HS-27A (cell line): Measurements from ENCODE around the gene CHST11.

ENCODE experiments used
- DNase-seq: peaks from one replicate; pipeline ENCODE4 v3.0.0-alpha.2; 2012; ENCODE audit warnings: low read depth, missing footprints

CHST11 gene

DNA sequence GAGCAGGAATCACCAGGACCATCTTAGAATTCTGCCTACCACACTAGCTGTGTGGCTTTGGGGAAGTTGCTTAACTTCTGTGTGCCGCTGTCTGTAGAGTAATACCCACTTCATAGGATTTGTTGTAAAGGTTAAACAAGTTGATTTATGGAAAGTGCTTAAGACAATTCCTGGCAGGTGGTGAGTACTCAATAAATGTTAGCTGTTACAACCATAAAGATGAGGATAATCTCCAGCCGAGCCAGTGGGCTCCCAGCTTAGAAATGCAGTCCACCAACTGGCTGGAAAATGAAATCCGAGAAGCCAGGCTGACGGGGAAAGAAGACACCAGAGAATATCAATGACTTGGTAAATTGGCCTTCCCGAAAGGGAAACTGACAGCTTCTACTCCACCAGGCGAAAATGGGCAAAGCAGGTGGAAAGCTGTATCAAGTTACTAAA, 173.5 kb downstream of the CHST11 start:
- no peak for DNase-seq

- DNase-seq = no peak
Observed at GRCh38 chr12:104631867-104632266, 175.1 kb downstream of the CHST11 start.

- no peak for DNase-seq
Observed at GRCh38 chr12:104632724-104633201, 176.0 kb downstream of the CHST11 start.

DNA sequence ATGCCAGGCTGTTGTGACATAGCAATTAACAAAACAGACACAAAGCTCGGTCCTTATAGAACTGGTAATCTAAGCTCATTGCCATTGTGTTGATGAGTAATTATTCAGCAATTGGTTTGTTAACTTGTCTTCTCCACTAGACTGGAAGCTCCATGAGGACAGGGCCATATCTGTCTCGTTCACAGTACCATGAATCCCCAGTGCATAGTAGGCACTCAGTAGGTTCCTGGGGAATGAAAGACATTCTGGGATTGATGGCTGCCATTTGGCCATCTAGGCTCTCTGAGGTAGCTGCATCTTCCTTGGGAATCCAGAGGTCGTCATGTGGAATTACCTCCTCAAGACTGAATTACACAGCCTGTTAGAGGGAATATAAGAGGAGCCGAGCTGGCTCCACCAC, 177.3 kb downstream of the CHST11 start:
- no peak for DNase-seq

- DNase-seq = no peak
Observed at GRCh38 chr12:104634852-104635251, 178.1 kb downstream of the CHST11 start.

- DNase-seq = no peak
Observed at GRCh38 chr12:104635607-104636343, 179.0 kb downstream of the CHST11 start.

DNA sequence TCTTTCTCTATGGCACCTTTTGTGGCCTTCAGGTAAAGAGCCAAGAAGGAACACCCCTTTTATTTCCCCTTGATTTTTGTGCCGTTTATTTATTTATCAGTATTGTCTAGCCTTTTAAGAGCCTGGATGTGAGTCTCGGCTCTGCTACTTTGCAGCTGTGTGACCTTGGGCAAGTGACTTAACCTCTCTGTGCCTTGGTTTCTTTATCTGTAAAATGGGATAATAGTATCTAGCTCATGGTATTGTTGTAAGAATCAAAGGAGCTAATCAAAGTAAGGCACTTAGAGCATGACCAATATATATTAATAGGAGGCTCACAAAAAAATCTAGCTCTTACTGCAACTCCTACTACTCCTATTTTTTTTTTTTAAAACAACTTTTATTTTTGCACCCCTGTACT, 179.7 kb downstream of the CHST11 start:
- DNase-seq = no peak

DNA sequence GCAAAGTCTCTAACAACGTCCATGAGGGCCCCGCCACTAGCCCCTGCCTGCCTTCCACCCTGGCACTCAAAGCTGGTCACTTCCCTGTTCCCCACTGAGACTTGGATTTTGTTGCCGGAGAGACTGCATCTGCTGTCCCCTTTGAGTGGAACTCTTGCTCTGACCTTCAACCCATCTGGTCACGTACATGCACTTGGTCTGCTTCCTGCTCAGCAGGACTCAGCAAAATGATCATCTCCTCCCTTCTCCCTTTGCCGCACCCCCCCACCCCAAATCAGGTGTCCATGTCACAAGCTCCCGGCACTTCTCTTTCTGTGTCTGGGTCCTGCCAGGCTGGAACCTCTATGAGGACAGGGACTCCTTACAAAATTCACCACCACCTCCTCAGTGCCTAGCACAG, 180.9 kb downstream of the CHST11 start:
- no peak for DNase-seq

DNA sequence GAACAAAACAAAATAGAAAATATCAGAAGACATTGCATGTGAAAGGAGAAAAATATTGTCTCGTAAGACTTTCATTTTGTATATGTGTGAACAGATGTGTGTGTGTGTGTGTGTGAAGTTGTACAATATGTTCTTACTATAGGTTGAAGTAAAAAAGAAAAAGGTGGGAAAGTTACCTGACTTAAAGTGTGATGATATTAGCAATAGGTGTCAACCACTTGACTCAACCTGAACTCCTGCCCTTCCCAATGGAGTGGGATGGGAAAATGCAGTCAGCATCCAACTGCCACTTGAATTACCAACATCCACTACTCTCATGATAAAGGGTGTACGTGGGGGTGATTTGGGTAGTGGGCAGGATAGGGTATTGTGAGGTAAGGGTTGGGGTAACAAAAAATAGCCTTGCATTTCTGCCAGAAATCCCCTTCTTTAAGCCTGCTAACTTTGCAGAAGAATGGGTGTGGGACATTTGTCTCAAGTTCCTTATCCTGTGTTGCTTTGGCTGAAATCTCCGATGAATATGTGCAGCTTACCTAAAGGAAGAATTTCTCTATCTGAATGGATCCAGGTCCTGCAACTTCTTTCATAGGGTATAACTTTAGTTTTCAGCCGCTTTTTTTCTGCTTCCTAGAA, 181.6 kb downstream of the CHST11 start:
- DNase-seq = no peak

GRCh38 chr12:104638851-104639240, 182.1 kb downstream of the CHST11 start:
- DNase-seq = no peak

GRCh38 chr12:104640956-104641355, 184.2 kb downstream of the CHST11 start:
- no peak for DNase-seq

DNA sequence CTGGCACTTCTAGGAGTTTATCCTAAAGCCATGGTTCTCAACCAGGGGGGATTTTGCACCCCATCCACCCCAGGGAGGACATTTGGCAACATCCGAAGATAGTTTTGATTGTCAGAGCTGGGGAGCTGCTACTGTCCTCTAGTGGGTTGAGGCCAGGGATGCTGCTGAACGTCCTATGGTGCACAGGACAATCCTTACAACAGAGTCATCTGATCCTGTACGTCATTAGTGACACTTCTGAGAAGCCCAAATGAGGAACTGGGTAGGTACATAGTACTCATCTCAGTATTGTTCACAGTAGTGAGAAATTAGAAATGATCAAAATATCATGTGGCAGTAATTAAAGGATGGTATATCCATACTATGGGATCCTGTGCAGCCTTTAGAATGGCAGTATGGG, 185.1 kb downstream of the CHST11 start:
- no peak for DNase-seq

GRCh38 chr12:104643093-104643818, 186.5 kb downstream of the CHST11 start:
- no peak for DNase-seq

- no peak for DNase-seq
Observed at GRCh38 chr12:104643819-104644669, 187.3 kb downstream of the CHST11 start.

GRCh38 chr12:104648756-104649155, 192.0 kb downstream of the CHST11 start:
- DNase-seq = no peak

GRCh38 chr12:104649217-104649824, 192.6 kb downstream of the CHST11 start:
- DNase-seq = no peak

DNA sequence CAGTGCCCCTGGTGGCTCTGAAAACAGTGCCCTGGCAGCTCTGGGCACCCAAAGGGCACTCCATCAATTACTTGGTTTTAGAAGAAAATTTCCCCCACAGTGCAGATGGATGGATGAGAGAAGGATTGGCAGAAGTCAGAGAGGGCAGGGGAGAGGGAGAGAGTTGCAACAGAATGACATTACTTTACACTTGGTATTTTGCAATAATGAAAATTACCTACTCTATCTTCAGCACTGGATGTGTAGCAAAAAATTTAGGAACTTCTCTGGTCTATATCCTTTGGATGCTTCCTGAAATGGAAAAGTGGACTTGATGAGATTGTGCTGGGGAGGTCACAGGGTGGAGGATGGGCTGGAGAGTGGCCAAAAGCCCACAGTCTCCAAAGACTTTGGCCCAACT, 193.2 kb downstream of the CHST11 start:
- DNase-seq = no peak

- no peak for DNase-seq
Observed at GRCh38 chr12:104650541-104650940, 193.8 kb downstream of the CHST11 start.

- DNase-seq = no peak
Observed at GRCh38 chr12:104651811-104652210, 195.1 kb downstream of the CHST11 start.

GRCh38 chr12:104652358-104652757, 195.6 kb downstream of the CHST11 start:
- DNase-seq = no peak

DNA sequence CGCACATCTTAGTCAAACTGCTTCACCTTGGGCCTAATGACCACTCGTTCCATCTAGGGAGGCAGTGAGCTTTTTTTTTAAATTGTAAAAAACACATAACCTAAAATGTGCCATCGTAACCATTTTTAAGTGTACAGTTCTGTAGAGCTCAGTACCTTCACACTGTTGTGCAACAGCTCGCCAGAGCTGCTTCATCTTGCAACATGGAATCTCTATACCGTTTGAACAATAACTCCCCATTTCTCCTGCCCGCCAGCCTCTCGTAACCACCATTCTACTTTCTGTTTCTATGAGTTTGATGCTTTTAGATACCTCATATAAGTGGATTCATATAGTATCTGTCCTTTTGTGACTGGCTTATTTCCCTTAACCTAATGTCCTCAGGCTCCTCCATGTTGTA, 196.2 kb downstream of the CHST11 start:
- DNase-seq = no peak
